Right atrium auricular region (tissue), 2 donors: Measurements from ENCODE around the gene HELZ. TPM values are rescaled to one million over a fixed set of nuclear protein-coding genes. Genes with fewer than 3 reads are reported as not detected.
"Not testable (repeated sequence)": the region's sequence is repeated elsewhere in the genome, so short reads cannot be mapped to it uniquely, and the experiment has no call there.

Experiments
- DNase-seq: peaks from one replicate; pipeline ENCODE4 v3.0.0-alpha.2; 2019; ENCODE audit warnings: low spot score
- H3K27ac ChIP-seq, 2 donors: fragments of 200-600 bp; sonication (generic); 1 replicate in 1 of 2; 2 replicates in 1 of 2; pipeline ENCODE4 v1.5.1; 2016 to 2019
- H3K27me3 ChIP-seq, 2 donors: fragments of 200-600 bp; sonication (generic); one replicate each; pipeline versions ENCODE4 v1.5.1 to v1.6.0; 2017 to 2019
- H3K36me3 ChIP-seq: fragments of 200-600 bp; sonication (generic); one replicate; pipeline ENCODE4 v1.5.1; 2016
- H3K4me1 ChIP-seq, 2 donors: fragments of 200-600 bp; sonication (generic); one replicate each; pipeline versions ENCODE4 v1.5.1 to v1.6.0; 2017 to 2019
- H3K4me3 ChIP-seq, 2 donors: fragments of 200-600 bp; sonication (generic); 1 replicate in 1 of 2; 2 replicates in 1 of 2; pipeline ENCODE4 v1.5.1; 2017 to 2019; ENCODE audit warnings: mild to moderate bottlenecking in 1 of 2, moderate library complexity in 1 of 2
- H3K9me3 ChIP-seq, 2 donors: fragments of 200-600 bp; sonication (generic); one replicate each; pipeline ENCODE4 v1.5.1; 2019
- CTCF ChIP-seq, 2 donors: fragments of 200-600 bp; sonication (generic); IDR thresholded peaks; one replicate each; pipeline ENCODE4 v1.5.1; 2019; ENCODE audit warnings: antibody characterized with exemption in 2 of 2
- total RNA-seq, 2 donors: library from RNA; depleted of rRNA; stranded (reverse); fragments of >200 nt; gene quantifications; one replicate each; pipeline ENCODE4 v1.1.0, GENCODE V29; 2016

The HELZ gene
- total RNA-seq, 2 donors from 2014 or later = 25.2 to 29.1 TPM

DNA sequence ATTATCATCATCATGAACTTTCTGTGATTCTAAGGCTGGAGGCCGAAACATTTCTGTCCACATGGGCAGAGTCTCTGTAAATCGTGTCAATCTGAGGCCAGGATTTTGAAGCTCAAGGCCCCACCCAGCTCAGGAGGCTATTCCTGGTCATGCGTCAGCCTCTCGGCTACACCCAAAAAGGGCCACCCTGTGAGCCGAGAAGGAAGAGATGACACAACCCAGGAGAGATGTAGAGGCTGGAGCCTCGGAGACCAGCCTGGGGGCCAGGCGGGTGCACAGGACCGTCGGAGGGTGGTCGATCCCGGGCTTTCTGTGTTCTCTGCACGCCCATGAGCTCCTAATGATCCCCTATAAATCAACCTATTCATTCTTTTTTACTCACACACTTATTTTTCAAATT lies 201.7 kb downstream of the HELZ start:
- H3K27ac ChIP-seq = no peak overlapping the region
- no peaks in the 10 kb centered on the region for H3K27me3 ChIP-seq
- no peaks in the 10 kb centered on the region for H3K36me3 ChIP-seq
- peaks cover 0 to 10% of the 10 kb centered on the region in 2 donors for H3K9me3 ChIP-seq
- no peak overlapping the region for H3K4me3 ChIP-seq
- no peaks in the 10 kb centered on the region for H3K4me1 ChIP-seq
- no peak for DNase-seq
- TF ChIP-seq CTCF (IDR thresholded peaks at IDR 0.05) = no peak

GRCh38 chr17:67041941-67042899 lies 202.8 kb downstream of the HELZ start:
- TF ChIP-seq CTCF (IDR thresholded peaks at IDR 0.05) = no peak
- Histone ChIP-seq H3K36me3 (no peaks in the 10 kb centered on the region), H3K27ac (no peak overlapping the region), H3K4me1 (no peaks in the 10 kb centered on the region), H3K27me3 (no peaks in the 10 kb centered on the region), H3K9me3 (peaks cover 0 to under 1% of the 10 kb centered on the region in 2 donors), H3K4me3 (no peak overlapping the region)
- DNase-seq = no peak

- no peak for DNase-seq
- Histone ChIP-seq H3K9me3 (no peaks in the 10 kb centered on the region), H3K36me3 (no peaks in the 10 kb centered on the region), H3K27me3 (no peaks in the 10 kb centered on the region), H3K4me3 (no peak overlapping the region), H3K4me1 (no peaks in the 10 kb centered on the region), H3K27ac (no peak overlapping the region)
- TF ChIP-seq CTCF (IDR thresholded peaks at IDR 0.05) = no peak
These were observed 203.5 kb downstream of the HELZ start for GRCh38 chr17:67041531-67041930.

DNA sequence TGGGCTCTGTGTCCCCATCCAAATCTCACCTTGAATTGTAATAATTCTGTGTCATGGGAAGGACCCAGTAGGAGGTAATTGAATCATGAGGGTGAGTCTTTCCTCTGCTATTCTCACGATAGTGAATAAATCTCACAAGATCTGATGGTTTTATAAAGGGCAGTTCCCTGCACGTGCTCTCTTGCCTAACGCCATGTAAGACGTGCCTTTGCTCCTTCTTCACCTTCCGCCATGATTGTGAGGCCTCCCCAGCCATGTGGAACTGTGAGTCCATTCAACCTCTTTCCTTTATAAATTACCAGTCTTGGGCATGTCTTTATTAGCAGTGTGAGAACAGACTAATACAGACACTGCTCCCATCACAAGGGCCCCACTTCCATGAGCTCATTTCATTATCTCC lies 203.9 kb downstream of the HELZ start:
- H3K27ac ChIP-seq, H3K4me1 ChIP-seq, H3K36me3 ChIP-seq, DNase-seq, H3K9me3 ChIP-seq, H3K27me3 ChIP-seq, H3K4me3 ChIP-seq: not testable (repeated sequence)

GRCh38 chr17:67040652-67041051 lies 204.3 kb downstream of the HELZ start:
- Histone ChIP-seq H3K27ac (no peak overlapping the region), H3K4me3 (no peak overlapping the region), H3K9me3 (no peaks in the 10 kb centered on the region), H3K4me1 (no peaks in the 10 kb centered on the region), H3K36me3 (no peaks in the 10 kb centered on the region), H3K27me3 (no peaks in the 10 kb centered on the region)
- no peak for DNase-seq
- TF ChIP-seq CTCF (IDR thresholded peaks at IDR 0.05) = no peak

DNA sequence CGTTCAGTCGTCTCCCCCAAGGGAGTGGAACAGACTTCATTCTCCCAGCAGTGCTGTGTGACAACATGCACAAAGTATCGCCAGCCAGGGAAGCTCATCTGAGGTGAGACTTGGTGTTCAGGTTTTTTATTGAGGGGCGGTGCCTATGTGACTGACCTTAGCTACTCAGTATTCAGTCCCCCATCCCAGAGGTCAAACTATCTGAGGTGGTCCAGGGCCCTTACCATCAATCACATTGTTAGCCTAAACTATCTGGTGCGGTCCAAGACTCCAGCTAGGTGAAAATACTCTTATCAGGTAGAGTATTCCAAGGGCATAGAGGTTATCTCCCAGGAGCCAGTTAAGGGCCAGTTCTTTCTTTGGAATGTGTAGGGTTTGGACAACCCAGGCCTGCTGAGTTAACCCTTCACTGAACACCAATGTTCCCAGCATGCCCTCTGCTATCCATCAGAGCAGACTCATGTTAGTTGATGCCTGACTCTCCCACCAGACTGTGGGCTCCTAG lies 206.1 kb downstream of the HELZ start:
- DNase-seq = no peak
- Histone ChIP-seq H3K9me3 (no peaks in the 10 kb centered on the region), H3K27me3 (no peaks in the 10 kb centered on the region), H3K4me3 (no peak overlapping the region), H3K36me3 (no peaks in the 10 kb centered on the region), H3K4me1 (no peaks in the 10 kb centered on the region), H3K27ac (no peak overlapping the region)
- no peak for TF ChIP-seq CTCF (IDR thresholded peaks at IDR 0.05)
